SK-N-MC (cell line): ENCODE measurements around the gene FUT8.

ENCODE experiments used
- DNase-seq: peaks from one replicate; pipeline ENCODE4 v3.0.0-alpha.2; 2011; ENCODE audit warnings: low read depth, low spot score
- H3K27ac ChIP-seq: fragments of 200-600 bp; sonication (generic); 2 replicates; pipeline ENCODE4 v1.5.1; 2016; ENCODE audit warnings: mixed run types
- H3K36me3 ChIP-seq: fragments of 200-600 bp; sonication (generic); 2 replicates; pipeline ENCODE4 v1.6.1; 2017; ENCODE audit warnings: antibody characterized with exemption, low read length, mixed read lengths; ENCODE audit not compliant: insufficient read depth
- H3K4me3 ChIP-seq: fragments of 200-600 bp; sonication (generic); 2 replicates; pipeline ENCODE4 v1.5.1; 2016
- H3K9ac ChIP-seq: fragments of 200-600 bp; sonication (generic); 2 replicates; pipeline ENCODE4 v1.8.0; 2017; ENCODE audit warnings: mixed run types, mixed read lengths; ENCODE audit not compliant: insufficient read length
- H3K9me3 ChIP-seq: fragments of 200-600 bp; sonication (generic); 2 replicates; pipeline ENCODE4 v1.6.1; 2017; ENCODE audit warnings: low read depth, mild to moderate bottlenecking, antibody characterized with exemption, low read length, moderate library complexity, mixed read lengths
- EZH2 ChIP-seq: fragments of 200-600 bp; sonication (generic); IDR thresholded peaks from one replicate; pipeline ENCODE4 v1.6.1; 2017; ENCODE audit warnings: antibody characterized with exemption
- FOXP2 ChIP-seq: optimal IDR thresholded peaks from 2 replicates; pipeline ENCODE3; 2011; ENCODE audit warnings: mild to moderate bottlenecking, moderate library complexity; ENCODE audit not compliant: insufficient read depth; ENCODE audit errors: extremely low read length, control extremely low read depth
- POLR2AphosphoS5 ChIP-seq: IDR thresholded peaks from 2 replicates; pipeline ENCODE4 v1.6.1; 2012; ENCODE audit warnings: mild to moderate bottlenecking, low read depth, low read length, borderline replicate concordance

The FUT8 gene

DNA sequence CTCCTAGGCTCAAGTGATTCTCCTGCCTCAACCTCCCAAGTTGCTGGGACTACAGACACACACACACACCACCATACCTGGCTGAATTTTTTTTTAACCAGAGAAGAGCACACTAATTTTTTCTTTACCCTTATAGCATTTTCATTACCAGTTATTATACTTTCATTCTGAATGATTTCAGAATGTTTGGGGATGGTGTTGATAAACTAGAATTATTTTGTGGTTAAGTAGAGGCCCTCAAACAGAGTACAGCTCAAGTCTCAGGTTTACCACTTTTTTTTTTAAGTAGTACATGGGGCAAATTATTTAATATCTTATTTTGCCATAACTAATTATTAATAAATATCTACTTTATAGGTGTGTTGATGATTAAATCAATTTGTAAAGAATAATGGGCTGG is 86.6 kb downstream of the FUT8 start:
- no peak for DNase-seq
- H3K4me3 ChIP-seq = no peak overlapping the region
- no peak for TF ChIP-seq FOXP2
- TF ChIP-seq EZH2 = no peak
- no peak for TF ChIP-seq POLR2AphosphoS5

DNA sequence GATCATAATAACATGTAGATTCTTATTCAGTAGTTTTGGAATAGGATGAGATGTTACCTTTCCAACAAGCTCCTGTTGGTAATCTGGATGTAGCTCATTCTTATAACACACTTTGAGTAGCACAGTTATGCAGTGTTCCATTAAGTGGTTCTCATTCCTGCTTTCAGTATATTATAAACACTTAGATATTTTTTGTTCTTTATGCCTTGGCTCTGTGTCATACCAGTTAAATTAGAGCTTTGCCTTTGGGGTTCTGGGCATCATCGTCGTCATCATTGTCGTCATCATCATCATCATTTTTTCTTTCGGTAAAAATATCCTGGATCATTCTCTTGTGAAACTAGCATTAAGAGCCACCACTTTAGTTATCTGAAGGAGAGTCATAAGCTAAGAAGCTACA is 87.5 kb downstream of the FUT8 start:
- DNase-seq = no peak
- Histone ChIP-seq H3K4me3 (no peak overlapping the region), H3K9me3 (no peaks in the 10 kb centered on the region), H3K36me3 (peaks cover 12% of the 10 kb centered on the region; the same call in 1 of the 2 replicates), H3K27ac (no peak overlapping the region), H3K9ac (no peak overlapping the region)
- TF ChIP-seq FOXP2 (no peak), POLR2AphosphoS5 (no peak), EZH2 (no peak)

More for the DNA sequence above, 86.6 kb downstream of the FUT8 start:
- Histone ChIP-seq H3K27ac (no peak overlapping the region), H3K9me3 (no peaks in the 10 kb centered on the region), H3K36me3 (peaks cover 12% of the 10 kb centered on the region; the same call in 1 of the 2 replicates), H3K9ac (no peak overlapping the region)

DNA sequence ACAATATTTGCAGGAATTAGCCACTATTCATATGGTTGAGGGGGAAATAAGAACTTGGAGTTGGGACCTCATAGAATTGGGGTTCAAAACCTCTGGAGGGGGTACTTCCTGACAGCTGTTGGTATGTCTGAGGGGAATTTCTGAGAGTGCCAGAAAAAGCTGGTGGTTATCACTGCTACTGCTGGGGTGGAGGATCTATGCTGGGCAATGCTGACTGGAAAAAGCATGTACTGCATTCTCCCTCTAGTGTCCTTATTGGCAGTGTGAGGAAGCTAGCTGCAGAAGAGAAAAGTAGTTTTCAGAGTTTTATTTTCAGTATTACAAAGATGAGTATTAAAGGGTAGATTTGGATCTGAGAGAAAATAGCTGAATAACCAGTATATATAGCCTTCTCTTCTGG is 88.8 kb downstream of the FUT8 start:
- DNase-seq = no peak
- Histone ChIP-seq H3K9me3 (no peaks in the 10 kb centered on the region), H3K36me3 (peaks cover 5% of the 10 kb centered on the region), H3K4me3 (no peak overlapping the region), H3K9ac (no peak overlapping the region), H3K27ac (no peak overlapping the region)
- TF ChIP-seq POLR2AphosphoS5 (no peak), EZH2 (no peak), FOXP2 (no peak)

DNA sequence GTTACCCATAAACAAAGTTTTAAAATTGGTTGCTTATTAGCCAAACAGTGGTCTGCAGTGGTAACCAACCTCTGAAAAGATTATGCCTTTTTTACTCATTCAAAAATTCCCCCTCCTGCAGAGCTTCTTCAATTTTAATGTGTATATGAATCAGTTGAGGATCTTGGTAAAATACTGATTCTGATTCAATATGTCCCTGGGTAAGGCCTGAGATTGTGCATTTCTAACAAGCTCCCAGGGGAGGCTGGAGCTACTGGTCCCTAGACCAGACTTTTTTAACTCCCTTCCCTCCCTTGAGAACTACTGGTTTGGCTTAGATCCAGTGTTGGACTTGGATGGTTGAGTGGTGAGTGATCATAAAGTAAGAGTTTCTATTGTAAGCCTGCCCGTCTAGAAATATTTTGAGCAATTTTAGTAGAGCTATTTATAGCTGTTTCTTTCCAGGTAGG is 90.2 kb downstream of the FUT8 start:
- TF ChIP-seq FOXP2 (no peak), POLR2AphosphoS5 (no peak), EZH2 (no peak)
- Histone ChIP-seq H3K27ac (peak overlapping the region; percentile 45; the same call in 1 of the 2 replicates), H3K9me3 (no peaks in the 10 kb centered on the region), H3K9ac (no peak overlapping the region), H3K4me3 (no peak overlapping the region), H3K36me3 (peaks cover 7% of the 10 kb centered on the region; the same call in 1 of the 2 replicates)
- DNase-seq = no peak

DNA sequence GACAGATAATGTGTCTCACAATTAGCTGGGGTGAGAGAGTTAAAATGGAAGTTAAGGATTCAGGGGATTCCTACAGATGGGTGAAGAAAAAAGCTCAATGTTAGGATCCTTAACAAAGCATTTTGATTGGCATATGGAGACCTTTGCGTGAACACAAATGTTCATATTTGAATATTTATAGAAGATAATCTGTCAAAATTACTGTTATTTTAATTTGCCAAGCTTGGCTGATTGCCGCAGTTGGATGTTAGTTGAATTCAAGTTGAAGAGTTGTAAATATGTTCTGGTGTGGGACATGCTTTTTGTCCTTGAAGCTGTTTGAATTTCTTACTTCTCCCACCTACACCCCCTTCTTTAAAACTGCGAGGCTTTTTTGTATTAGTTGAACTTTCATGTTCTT is 91.2 kb downstream of the FUT8 start:
- Histone ChIP-seq H3K36me3 (peaks cover 7% of the 10 kb centered on the region; the same call in 1 of the 2 replicates), H3K27ac (peak overlapping the region; percentile 45; the same call in 1 of the 2 replicates), H3K9me3 (no peaks in the 10 kb centered on the region), H3K9ac (no peak overlapping the region), H3K4me3 (no peak overlapping the region)
- TF ChIP-seq FOXP2 (no peak), POLR2AphosphoS5 (no peak), EZH2 (no peak)
- no peak for DNase-seq

DNA sequence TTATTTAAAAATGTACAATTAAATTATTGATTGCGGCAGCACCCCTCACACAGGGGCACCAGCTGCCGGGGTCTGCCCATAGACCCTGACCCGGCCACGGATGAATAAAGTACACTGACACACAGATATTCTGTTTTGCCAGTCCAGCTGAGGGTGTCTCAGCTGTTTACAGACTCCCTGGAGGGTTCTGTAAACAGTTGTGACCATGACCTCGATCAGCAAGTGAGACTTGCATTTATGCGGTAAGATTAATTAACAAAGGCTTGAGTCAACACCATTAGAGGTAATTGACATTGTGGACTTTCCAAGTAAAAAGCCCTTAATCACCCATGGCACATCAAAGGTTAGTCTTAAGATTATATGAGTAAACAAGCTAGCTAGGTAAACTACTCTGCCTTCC is 94.3 kb downstream of the FUT8 start:
- Histone ChIP-seq H3K9me3 (no peaks in the 10 kb centered on the region), H3K9ac (no peak overlapping the region), H3K27ac (no peak overlapping the region), H3K4me3 (no peak overlapping the region), H3K36me3 (peaks cover 7% of the 10 kb centered on the region; the same call in 1 of the 2 replicates)
- no peak for DNase-seq
- TF ChIP-seq EZH2 (no peak), POLR2AphosphoS5 (no peak), FOXP2 (no peak)

DNA sequence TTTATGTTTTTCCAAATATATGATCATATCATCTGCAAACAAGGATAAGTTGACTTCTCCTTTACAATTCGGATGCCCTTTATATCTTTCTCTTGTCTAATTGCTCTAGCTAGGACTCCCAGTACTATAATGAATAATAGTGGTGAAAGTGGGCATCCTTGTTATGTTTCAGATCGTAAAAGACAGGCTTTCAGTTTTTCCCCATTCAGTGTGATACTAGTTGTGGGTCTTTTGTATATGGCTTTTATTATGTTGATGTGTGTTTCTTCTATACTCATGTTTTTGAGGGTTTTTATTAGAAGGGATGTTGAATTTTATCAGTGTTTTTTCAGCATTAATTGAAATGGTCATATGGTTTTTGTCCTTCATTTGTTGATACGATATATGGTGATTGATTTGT is 97.3 kb downstream of the FUT8 start:
- TF ChIP-seq EZH2 (no peak), POLR2AphosphoS5 (no peak), FOXP2 (no peak)
- Histone ChIP-seq H3K27ac (no peak overlapping the region), H3K9me3 (no peaks in the 10 kb centered on the region), H3K9ac (no peak overlapping the region), H3K4me3 (no peak overlapping the region), H3K36me3 (peaks cover 7% of the 10 kb centered on the region; the same call in 1 of the 2 replicates)
- DNase-seq = no peak

DNA sequence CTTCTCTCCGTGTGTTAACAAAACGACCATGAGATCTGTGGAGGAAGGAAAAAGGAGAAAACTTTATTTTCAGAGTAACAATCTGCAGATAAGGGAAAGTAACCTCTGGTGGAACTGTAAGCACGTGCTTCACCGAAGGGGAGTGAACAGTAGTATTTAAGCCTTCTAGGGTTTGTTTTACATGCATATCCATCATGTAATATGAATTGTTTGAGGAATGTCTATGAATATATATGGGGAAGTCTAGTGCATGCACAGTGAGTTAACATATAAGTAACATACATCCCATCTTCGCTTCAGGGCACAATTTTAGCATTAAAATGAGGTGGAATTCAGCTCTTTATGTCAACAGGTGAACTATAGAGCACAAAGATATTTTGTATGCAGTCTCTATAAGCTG is 101.1 kb downstream of the FUT8 start:
- TF ChIP-seq EZH2 (no peak), FOXP2 (no peak), POLR2AphosphoS5 (no peak)
- Histone ChIP-seq H3K9me3 (no peaks in the 10 kb centered on the region), H3K4me3 (no peak overlapping the region), H3K27ac (no peak overlapping the region), H3K36me3 (no peaks in the 10 kb centered on the region), H3K9ac (no peak overlapping the region)
- DNase-seq = no peak
